Measurements from ENCODE around the gene SRPX2. TPM values are rescaled to one million over a fixed set of nuclear protein-coding genes. Genes with fewer than 3 reads are reported as not detected.

The SRPX2 gene
- total RNA-seq, 2 donors from 2014 or later, result 60.7 to 61.2 TPM

GRCh38 chrX:100659431-100660137, 15.6 kb downstream of the SRPX2 start:
- DNase-seq (ENCODE audit: low spot score), result no peak
- ATAC-seq (ENCODE audit: insufficient number of reproducible peaks, low FRiP score, low read depth), result no peak
- Histone ChIP-seq H3K27me3 (replicated peaks; ENCODE audit: insufficient read depth) (no peaks in the 10 kb centered on the region), H3K36me3 (no peaks in the 10 kb centered on the region), H3K9me3 (no peaks in the 10 kb centered on the region), H3K4me1 (ENCODE audit: control insufficient read depth in 1 of 2, low read depth in 2 of 2) (no peaks in the 10 kb centered on the region), H3K4me3 (no peak overlapping the region), H3K27ac (no peak overlapping the region)
- no peak for TF ChIP-seq CTCF (IDR thresholded peaks at IDR 0.05)

- H3K27me3 ChIP-seq (replicated peaks; ENCODE audit: insufficient read depth), result no peaks in the 10 kb centered on the region
- DNase-seq (ENCODE audit: low spot score), result no peak
- no peak overlapping the region for H3K27ac ChIP-seq
- no peaks in the 10 kb centered on the region for H3K4me1 ChIP-seq (ENCODE audit: control insufficient read depth in 1 of 2, low read depth in 2 of 2)
- H3K9me3 ChIP-seq, result no peaks in the 10 kb centered on the region
- H3K4me3 ChIP-seq, result no peak overlapping the region
- no peak for TF ChIP-seq CTCF (IDR thresholded peaks at IDR 0.05)
- no peaks in the 10 kb centered on the region for H3K36me3 ChIP-seq
- no peak for ATAC-seq (ENCODE audit: insufficient number of reproducible peaks, low FRiP score, low read depth)
These were observed 18.2 kb downstream of the SRPX2 start for GRCh38 chrX:100662170-100662569.

GRCh38 chrX:100662796-100663195, 18.8 kb downstream of the SRPX2 start:
- DNase-seq (ENCODE audit: low spot score), result no peak
- Histone ChIP-seq H3K27me3 (replicated peaks; ENCODE audit: insufficient read depth) (no peaks in the 10 kb centered on the region), H3K36me3 (no peaks in the 10 kb centered on the region), H3K27ac (no peak overlapping the region), H3K9me3 (no peaks in the 10 kb centered on the region), H3K4me3 (no peak overlapping the region), H3K4me1 (ENCODE audit: control insufficient read depth in 1 of 2, low read depth in 2 of 2) (no peaks in the 10 kb centered on the region)
- TF ChIP-seq CTCF (IDR thresholded peaks at IDR 0.05), result no peak
- ATAC-seq (ENCODE audit: insufficient number of reproducible peaks, low FRiP score, low read depth), result no peak

- DNase-seq (ENCODE audit: low spot score), result no peak
- Histone ChIP-seq H3K9me3 (no peaks in the 10 kb centered on the region), H3K4me3 (no peak overlapping the region), H3K4me1 (ENCODE audit: control insufficient read depth in 1 of 2, low read depth in 2 of 2) (no peaks in the 10 kb centered on the region), H3K27ac (no peak overlapping the region), H3K27me3 (replicated peaks; ENCODE audit: insufficient read depth) (no peaks in the 10 kb centered on the region), H3K36me3 (no peaks in the 10 kb centered on the region)
- TF ChIP-seq CTCF (IDR thresholded peaks at IDR 0.05), result no peak
- no peak for ATAC-seq (ENCODE audit: insufficient number of reproducible peaks, low FRiP score, low read depth)
These were observed 19.6 kb downstream of the SRPX2 start for GRCh38 chrX:100663642-100664041.

GRCh38 chrX:100672966-100673365, 29.0 kb downstream of the SRPX2 start:
- Histone ChIP-seq H3K9me3 (no peaks in the 10 kb centered on the region), H3K27me3 (replicated peaks; ENCODE audit: insufficient read depth) (no peaks in the 10 kb centered on the region), H3K4me1 (ENCODE audit: control insufficient read depth in 1 of 2, low read depth in 2 of 2) (no peaks in the 10 kb centered on the region), H3K27ac (no peak overlapping the region), H3K4me3 (no peak overlapping the region), H3K36me3 (no peaks in the 10 kb centered on the region)
- no peak for TF ChIP-seq CTCF (IDR thresholded peaks at IDR 0.05)
- DNase-seq (ENCODE audit: low spot score) (no peak), ATAC-seq (ENCODE audit: insufficient number of reproducible peaks, low FRiP score, low read depth) (no peak)

Measured in thoracic aorta (tissue), 2 donors.